Measurements from ENCODE around the gene PCDHGB1. TPM values are rescaled to one million over a fixed set of nuclear protein-coding genes. Genes with fewer than 3 reads are reported as not detected.

PCDHGB1 gene
- total RNA-seq, 1 donor from 2014 or later, result 9.6 TPM

- no peak for DNase-seq
Observed at GRCh38 chr5:141359790-141360426, 10.0 kb downstream of the PCDHGB1 start, which contains the start of gene PCDHGB2. PCDHGB2 (plus strand) TSS chr5:141359994; CDS start chr5:141360136, 142 bp downstream.

GRCh38 chr5:141360685-141361084 lies 10.8 kb downstream of the PCDHGB1 start:
- no peak overlapping the region for H3K4me3 Mint-ChIP-seq (ENCODE audit: unreplicated experiment)
- peaks cover 59% of the 10 kb centered on the region for H3K36me3 Mint-ChIP-seq (ENCODE audit: unreplicated experiment)
- H3K27ac Mint-ChIP-seq (ENCODE audit: unreplicated experiment), result no peak overlapping the region
- TF ChIP-seq CTCF (IDR thresholded peaks at IDR 0.05; ENCODE audit: partially characterized antibody, unreplicated experiment), result no peak
- peaks cover 38% of the 10 kb centered on the region for H3K9me3 Mint-ChIP-seq (ENCODE audit: unreplicated experiment)
- H3K4me1 Mint-ChIP-seq (ENCODE audit: low read depth, unreplicated experiment), result no peaks in the 10 kb centered on the region
- H3K27me3 Mint-ChIP-seq (ENCODE audit: unreplicated experiment), result peaks cover 14% of the 10 kb centered on the region
- DNase-seq, result no peak

More at GRCh38 chr5:141359790-141360426, 10.0 kb downstream of the PCDHGB1 start, which contains the start of gene PCDHGB2:
- TF ChIP-seq CTCF (IDR thresholded peaks at IDR 0.05; ENCODE audit: partially characterized antibody, unreplicated experiment), result no peak
- Mint-ChIP-seq H3K4me1 (ENCODE audit: low read depth, unreplicated experiment) (no peaks in the 10 kb centered on the region), H3K36me3 (ENCODE audit: unreplicated experiment) (peaks cover 56% of the 10 kb centered on the region), H3K4me3 (ENCODE audit: unreplicated experiment) (no peak within 1 kb of the TSS), H3K9me3 (ENCODE audit: unreplicated experiment) (peaks cover 34% of the 10 kb centered on the region), H3K27me3 (ENCODE audit: unreplicated experiment) (peaks cover 14% of the 10 kb centered on the region), H3K27ac (ENCODE audit: unreplicated experiment) (no peak within 1 kb of the TSS)

GRCh38 chr5:141362719-141363118 lies 12.8 kb downstream of the PCDHGB1 start:
- no peak overlapping the region for H3K4me3 Mint-ChIP-seq (ENCODE audit: unreplicated experiment)
- TF ChIP-seq CTCF (IDR thresholded peaks at IDR 0.05; ENCODE audit: partially characterized antibody, unreplicated experiment), result no peak
- H3K9me3 Mint-ChIP-seq (ENCODE audit: unreplicated experiment), result peaks cover 32% of the 10 kb centered on the region
- no peak overlapping the region for H3K27ac Mint-ChIP-seq (ENCODE audit: unreplicated experiment)
- no peak for DNase-seq
- peaks cover 50% of the 10 kb centered on the region for H3K36me3 Mint-ChIP-seq (ENCODE audit: unreplicated experiment)
- no peaks in the 10 kb centered on the region for H3K4me1 Mint-ChIP-seq (ENCODE audit: low read depth, unreplicated experiment)
- peaks cover 12% of the 10 kb centered on the region for H3K27me3 Mint-ChIP-seq (ENCODE audit: unreplicated experiment)

- H3K27me3 Mint-ChIP-seq (ENCODE audit: unreplicated experiment), result peaks cover 12% of the 10 kb centered on the region
- H3K27ac Mint-ChIP-seq (ENCODE audit: unreplicated experiment), result no peak within 1 kb of the TSS
- peaks cover 46% of the 10 kb centered on the region for H3K36me3 Mint-ChIP-seq (ENCODE audit: unreplicated experiment)
- peaks cover 32% of the 10 kb centered on the region for H3K9me3 Mint-ChIP-seq (ENCODE audit: unreplicated experiment)
- no peak within 1 kb of the TSS for H3K4me3 Mint-ChIP-seq (ENCODE audit: unreplicated experiment)
- H3K4me1 Mint-ChIP-seq (ENCODE audit: low read depth, unreplicated experiment), result no peaks in the 10 kb centered on the region
- DNase-seq, result no peak
- no peak for TF ChIP-seq CTCF (IDR thresholded peaks at IDR 0.05; ENCODE audit: partially characterized antibody, unreplicated experiment)
Observed at GRCh38 chr5:141363952-141364660, 14.2 kb downstream of the PCDHGB1 start, which contains the start of gene PCDHGA5. PCDHGA5 (plus strand) TSS chr5:141364162; CDS start chr5:141364331, 169 bp downstream.

All from glutamatergic neuron (in vitro differentiated cells).